DMS114 treated with DMSO at 0.1 percent for 48 hours (cell line): ENCODE results near the gene METTL3.

Experiments used
- DNase-seq: peaks from one replicate; lab custom pipeline; 2025; ENCODE audit not compliant: unreplicated experiment; lab: John Stamatoyannopoulos, UW

The METTL3 gene

GRCh38 chr14:21527318-21527679, 16.2 kb upstream of the METTL3 start:
- no peak for DNase-seq

DNA sequence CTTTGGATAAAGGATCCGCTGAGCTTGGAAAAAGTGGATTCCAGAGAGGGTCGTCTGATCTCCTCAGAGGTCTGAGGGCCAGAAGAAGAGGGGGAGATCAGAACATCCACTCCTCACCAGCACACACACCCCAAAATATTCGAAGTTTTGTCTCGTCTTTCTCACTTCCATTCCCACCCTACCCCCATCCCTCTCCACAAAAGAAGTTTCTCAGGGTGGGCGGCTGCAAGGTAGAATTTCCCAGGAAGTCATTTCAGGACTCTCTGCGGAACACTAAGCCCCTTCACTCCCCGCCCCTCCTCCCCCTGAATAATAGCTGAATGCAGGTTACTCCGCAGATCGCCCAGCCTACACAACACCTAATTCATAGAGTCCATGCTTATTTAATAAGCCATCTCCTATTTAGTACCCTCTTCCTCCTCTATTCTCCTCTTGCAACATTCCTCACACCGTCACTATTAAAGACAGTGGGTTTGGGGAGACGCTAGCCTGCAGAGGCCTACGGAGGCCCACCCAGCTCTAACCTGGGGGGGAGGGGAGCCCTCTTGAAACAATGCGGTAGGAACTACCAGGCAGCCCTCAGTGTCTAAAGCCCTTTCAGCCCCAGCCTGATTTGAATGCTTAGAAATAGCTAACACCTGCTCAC, 15.7 kb upstream of the METTL3 start:
- DNase-seq: no peak

DNA sequence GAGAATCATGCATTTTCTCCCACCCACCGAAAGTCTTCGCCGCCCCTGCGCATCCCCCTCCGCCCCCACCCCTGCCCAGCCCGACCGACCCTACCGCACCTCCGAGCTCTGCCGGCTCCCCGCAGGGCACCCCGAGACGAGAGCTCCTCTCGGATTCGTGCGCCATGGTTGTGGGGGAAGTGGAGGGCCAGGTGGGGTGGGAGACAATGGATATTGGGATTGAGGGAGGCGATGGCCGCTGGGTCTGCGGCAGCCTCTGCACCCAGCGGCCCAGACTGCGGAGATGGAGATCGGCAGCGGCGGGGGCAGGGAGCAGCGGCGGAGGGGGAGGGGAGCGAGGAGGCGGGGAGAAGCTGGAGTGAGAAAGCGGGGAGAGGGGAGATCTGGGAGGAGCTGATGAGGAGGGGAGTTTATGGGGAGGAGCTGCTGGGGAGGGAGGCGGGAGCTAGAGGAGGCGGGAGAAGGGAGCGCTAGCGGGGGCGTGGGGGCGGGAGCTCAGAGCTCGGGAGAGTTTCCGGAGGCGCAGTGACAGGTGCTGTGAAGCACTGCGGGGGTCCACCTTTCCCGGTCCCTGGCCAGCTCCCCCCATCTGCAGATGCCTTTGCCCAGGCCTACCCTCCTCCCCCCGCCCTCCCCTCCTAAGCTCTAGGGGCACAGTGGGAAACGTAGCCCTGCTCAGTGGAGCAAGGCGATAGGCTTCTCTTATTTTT, 15.0 kb upstream of the METTL3 start, which contains the start of gene SALL2:
SALL2 (minus strand) TSS at position 385 of the 710 bp plus-strand sequence; CDS start at position 166, 219 bp downstream.
- DNase-seq: peak; percentile 57

GRCh38 chr14:21525571-21525961, 14.4 kb upstream of the METTL3 start:
- DNase-seq: no peak

DNA sequence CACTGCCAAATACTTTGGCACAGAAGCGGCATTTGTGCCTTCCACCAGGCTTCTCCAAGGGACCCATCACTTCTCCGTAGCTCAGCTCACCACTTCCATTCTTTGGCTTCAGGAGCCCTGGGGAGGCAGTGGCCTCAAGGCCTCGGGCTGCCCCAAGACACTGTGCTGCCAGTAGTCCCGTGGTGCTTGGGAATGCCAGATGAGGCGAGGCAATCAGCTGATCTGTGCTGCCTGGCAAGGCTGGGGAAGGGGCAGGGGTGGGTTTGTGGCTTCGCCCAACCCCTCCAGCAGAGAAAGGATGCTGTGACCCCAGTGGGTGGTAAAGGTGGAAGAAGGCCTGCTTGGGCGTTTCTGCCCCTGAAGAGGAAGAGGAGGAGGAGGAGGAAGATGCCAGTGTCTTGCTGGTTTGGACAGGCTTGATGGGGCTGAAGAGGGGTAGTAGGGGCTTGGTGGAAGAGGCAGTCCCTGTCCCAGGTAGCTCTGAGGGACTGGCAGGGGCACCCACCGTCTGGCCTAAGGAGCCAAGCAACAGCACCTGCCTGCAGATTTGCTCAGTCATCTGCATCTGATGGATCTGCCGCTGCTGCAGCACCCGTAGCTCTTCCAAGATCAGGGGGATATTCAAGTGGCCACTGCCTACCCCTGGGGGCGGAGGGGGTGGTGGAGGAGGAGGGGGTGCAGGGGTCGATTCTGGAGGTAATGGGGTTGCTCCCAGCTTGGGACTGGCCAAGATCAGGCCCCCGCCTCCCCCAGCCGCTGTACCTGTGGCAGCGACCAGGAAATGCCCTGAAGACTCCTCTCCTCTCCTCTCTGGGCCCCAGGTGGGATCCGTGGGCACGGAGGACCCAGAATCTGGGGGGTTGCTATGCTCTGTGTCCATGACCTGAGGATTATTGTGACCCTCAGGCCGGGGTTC, 13.7 kb upstream of the METTL3 start:
- no peak for DNase-seq

GRCh38 chr14:21523203-21523602, 12.1 kb upstream of the METTL3 start:
- DNase-seq: no peak

- DNase-seq: no peak
These were observed 10.4 kb upstream of the METTL3 start for GRCh38 chr14:21521501-21521900.

DNA sequence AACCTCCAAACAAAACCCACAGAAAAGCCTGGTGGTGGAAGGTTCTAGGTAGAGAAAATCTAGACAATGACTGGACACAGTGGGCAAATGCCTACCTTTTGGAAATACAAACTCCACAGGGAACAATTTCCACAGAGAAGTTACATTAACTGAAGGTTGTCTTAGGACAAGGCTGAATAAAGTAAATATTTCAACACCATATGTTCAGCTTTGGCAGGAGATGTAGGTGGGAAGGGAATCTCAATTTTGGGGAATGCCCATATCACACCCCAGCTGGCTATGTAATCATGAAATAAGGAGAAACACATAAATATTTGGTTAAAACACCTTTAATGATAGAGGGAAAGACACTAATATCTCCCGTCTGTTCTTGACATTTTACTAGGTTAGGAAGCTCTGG, 9.6 kb upstream of the METTL3 start:
- no peak for DNase-seq

DNA sequence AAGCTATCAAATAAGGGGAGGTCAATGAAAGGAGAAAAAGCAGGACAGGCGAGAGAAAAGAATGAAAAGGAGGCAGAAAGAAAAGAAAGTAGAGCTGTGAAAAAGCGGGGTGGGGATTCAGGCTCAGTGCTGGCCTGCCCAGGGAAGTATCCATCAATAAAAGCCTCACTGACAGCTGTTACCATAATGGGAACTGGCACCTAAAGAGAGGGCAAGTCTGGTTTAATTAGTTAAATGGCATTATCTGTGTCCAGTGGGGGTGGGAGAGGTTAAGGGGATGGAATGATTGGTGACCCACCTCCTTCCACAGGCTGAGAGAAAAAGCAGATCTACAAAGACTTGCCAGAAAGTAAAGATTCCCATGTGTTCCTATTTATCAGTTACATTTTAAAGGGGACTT, 7.6 kb upstream of the METTL3 start:
- no peak for DNase-seq

GRCh38 chr14:21514341-21514740, 3.2 kb upstream of the METTL3 start:
- no peak for DNase-seq

GRCh38 chr14:21509432-21510143, 1.6 kb downstream of the METTL3 start:
- DNase-seq: no peak

DNA sequence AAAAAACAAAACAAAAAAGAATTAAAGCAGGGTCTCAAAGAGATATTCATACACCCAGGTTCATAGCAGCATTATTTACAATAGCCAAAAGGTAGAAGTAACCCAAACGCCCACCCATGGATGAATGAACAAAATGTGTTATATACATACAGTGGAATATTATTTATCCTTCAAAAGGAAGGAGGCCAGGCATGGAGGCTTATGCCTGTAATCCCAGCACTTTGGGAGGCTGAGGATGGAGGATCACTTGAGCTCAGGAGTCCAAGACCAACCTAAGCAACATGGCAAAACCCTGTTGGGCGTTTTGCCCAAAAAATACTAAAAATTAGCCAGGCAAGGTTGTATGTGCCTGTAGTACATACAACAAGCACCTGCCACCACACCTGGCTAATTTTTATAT, 4.6 kb downstream of the METTL3 start:
- DNase-seq: no peak

DNA sequence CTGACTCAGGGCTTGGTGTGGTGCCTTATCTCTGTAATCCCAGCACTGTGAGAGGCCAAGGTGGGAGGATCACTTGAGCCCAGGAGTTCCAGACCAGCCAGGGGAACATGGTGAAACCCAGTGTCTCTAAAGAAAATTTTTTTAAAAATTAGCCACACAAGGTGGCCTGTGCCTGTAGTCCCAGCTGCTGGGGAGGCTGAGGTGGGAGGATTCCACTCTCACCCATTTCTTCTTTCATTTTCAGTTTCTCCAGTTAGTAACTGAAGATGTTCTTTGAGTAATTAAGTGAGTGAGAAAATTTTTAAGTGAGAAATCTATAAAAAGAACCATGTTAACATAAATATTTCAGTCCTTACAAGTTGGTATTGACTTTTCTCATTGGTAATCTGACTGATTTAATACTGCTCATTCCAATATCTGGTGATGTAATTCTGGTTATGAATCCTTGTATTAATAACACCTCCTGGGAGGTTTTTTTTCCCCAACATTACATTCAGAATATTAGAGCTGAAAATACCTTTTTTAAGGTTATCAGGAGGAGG, 6.1 kb downstream of the METTL3 start:
- DNase-seq: no peak

DNA sequence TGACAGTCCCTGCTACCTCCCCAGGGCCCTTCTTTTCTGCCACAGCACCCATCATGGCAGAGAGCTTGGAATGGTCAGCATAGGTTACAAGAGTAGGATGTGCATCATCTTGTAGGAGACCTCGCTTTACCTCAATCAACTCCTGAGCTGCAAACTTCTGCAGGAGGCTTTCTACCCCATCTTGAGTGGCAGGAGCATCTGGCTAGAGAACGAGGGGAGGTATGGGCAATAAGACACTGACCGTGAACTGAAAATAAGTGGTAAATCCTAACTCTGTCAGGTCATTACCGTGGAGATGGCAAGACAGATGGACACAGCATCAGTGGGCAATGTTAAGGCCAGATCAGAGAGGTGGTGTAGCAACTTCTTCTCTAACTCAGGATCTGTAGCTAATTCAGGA, 7.8 kb downstream of the METTL3 start:
- no peak for DNase-seq

GRCh38 chr14:21501568-21501967, 9.6 kb downstream of the METTL3 start:
- no peak for DNase-seq

GRCh38 chr14:21498540-21499526, 12.3 kb downstream of the METTL3 start:
- DNase-seq: peak; percentile 40

- no peak for DNase-seq
These were observed 14.7 kb downstream of the METTL3 start for GRCh38 chr14:21496453-21496852.

GRCh38 chr14:21494902-21495762, 16.0 kb downstream of the METTL3 start:
- DNase-seq: no peak

DNA sequence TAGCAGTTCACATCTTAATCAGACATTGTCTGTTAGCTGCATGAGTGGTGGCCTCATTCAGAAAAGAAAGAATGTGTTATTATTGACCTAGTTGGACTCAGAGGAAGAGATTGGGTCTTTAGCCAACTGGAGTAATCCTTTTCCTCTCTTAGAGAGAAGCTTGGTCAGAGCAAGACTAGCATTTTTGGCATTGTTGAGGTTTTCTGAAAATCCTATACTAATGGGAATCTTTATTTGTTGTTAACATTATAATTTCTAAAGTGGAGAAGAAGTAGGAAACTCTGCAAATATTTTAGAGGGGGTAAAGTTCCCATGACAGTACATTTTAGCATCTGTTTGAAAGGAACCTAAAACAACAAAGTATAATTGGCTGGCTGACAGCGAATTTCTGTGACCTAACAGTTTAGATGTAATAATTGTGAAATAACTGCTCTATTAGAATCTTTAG, 24.5 kb downstream of the METTL3 start:
- no peak for DNase-seq
